Gastroesophageal sphincter (tissue), 3 donors: ENCODE data around the gene DICER1.

Source experiments
- POLR2A ChIP-seq, 2 donors: fragments of 450-650 bp; IDR thresholded peaks; one replicate each; pipeline ENCODE4 v1.6.1; 2017; ENCODE audit warnings: antibody characterized with exemption in 2 of 2, mild to moderate bottlenecking in 2 of 2, moderate library complexity in 1 of 2
- POLR2AphosphoS5 ChIP-seq: sonication (generic); formaldehyde crosslinking; IDR thresholded peaks from one replicate; pipeline ENCODE4 v1.6.1; 2017; ENCODE audit warnings: antibody characterized with exemption
- TF ChIP-seq, protein P1 (sequence below), 4 experiments: fragments of 200-600 bp in 2 of 4; fragments of 450-650 bp in 2 of 4; sonication (generic) in 1 of 4; IDR thresholded peaks; one replicate each; pipeline ENCODE4 v1.5.1; 2017 to 2019; ENCODE audit warnings: antibody characterized with exemption in 4 of 4, mild to moderate bottlenecking in 2 of 4, moderate library complexity in 2 of 4

DNA sequence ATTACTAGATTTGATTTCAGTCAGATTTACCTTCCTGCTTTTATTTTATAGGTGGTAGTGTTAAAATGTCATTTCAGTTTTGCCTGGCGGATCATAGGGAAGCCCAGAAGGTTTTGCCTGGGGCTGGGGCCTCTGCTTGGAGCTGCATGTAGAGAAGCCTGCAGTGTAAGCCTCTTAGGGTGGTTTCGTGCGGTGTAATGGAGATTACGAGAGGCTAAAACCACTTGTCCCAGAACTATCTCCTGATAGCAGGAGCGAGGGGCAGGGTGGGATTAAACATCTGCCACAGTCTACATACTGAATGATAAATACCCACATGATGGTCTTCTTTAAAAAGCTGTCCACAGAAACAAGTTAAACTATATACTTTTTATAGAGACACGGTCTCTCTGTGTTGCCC is 35.0 kb upstream of the DICER1 start:
- TF ChIP-seq, protein P1, sequence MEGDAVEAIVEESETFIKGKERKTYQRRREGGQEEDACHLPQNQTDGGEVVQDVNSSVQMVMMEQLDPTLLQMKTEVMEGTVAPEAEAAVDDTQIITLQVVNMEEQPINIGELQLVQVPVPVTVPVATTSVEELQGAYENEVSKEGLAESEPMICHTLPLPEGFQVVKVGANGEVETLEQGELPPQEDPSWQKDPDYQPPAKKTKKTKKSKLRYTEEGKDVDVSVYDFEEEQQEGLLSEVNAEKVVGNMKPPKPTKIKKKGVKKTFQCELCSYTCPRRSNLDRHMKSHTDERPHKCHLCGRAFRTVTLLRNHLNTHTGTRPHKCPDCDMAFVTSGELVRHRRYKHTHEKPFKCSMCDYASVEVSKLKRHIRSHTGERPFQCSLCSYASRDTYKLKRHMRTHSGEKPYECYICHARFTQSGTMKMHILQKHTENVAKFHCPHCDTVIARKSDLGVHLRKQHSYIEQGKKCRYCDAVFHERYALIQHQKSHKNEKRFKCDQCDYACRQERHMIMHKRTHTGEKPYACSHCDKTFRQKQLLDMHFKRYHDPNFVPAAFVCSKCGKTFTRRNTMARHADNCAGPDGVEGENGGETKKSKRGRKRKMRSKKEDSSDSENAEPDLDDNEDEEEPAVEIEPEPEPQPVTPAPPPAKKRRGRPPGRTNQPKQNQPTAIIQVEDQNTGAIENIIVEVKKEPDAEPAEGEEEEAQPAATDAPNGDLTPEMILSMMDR (IDR thresholded peaks at IDR 0.05): no peak
- TF ChIP-seq POLR2AphosphoS5: no peak
- no peak for TF ChIP-seq POLR2A (IDR thresholded peaks at IDR 0.05)
